Measurements from ENCODE around the gene TMEM108.

TMEM108 gene

GRCh38 chr3:133113927-133114597 is 75.9 kb downstream of the TMEM108 start:
- in situ Hi-C loops (cut with HindIII; ENCODE audit: low sequenced_read_pairs): no loop called here

DNA sequence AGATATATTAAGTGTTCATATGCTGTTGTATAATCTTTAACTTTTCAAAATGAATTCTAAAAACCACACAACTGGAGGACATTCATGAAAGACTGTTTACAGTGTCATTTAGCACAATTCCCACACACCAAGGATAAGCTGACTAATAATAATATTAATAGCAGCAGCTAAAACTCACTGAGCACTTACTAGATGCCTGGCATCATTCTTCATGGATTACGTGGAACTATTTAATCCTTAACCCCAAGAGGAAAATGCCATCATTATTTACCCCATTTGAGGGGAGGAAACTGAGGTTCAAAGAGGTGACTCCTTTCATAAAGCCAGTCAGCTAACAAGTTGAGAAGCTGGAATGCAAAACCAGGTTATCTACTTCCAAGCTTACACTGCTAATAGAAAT is 77.0 kb downstream of the TMEM108 start:
- in situ Hi-C loops (cut with HindIII; ENCODE audit: low sequenced_read_pairs): no loop called here

- in situ Hi-C loops (cut with HindIII; ENCODE audit: low sequenced_read_pairs): no loop called here
Measured at GRCh38 chr3:133117342-133117741, 79.2 kb downstream of the TMEM108 start.

DNA sequence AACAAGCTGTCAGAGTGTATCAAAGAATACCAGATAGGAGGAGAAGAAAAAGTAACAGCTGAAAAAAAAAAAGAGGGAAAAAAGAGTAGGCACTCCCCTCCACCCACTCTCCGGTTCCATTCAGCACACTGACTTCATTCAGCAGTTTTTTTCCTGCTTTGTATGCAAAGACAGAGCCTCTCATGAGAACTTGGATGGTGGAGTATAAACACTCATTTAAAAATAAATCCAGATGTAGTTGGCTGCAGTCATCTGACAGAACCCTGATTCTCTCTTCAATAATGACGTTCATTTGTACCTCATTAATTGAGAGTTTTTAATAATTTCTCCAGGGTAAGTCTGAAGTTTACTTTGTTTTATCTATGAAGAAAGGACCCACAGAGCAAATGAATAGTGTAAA is 81.0 kb downstream of the TMEM108 start:
- in situ Hi-C loops (cut with HindIII; ENCODE audit: low sequenced_read_pairs): no loop called here

DNA sequence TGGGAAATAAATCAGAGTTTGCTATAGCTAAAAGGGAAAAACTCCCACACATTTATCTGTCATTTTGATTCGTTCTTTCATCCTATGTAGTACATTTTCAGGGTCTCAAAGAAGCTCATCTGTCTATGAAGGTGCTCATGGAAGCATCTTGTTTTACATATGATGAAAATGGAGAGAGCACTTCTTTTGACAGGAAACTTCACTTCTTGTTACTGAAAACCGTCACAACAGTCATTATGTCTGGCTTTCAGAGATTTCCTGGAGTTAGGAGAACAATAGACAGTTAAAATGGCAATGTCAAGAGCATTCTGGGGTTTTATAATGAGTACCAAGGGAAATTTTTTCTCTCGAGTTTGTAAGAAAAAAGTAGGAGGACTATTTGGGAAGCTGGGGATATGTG is 83.3 kb downstream of the TMEM108 start:
- in situ Hi-C loops (cut with HindIII; ENCODE audit: low sequenced_read_pairs): no loop called here

DNA sequence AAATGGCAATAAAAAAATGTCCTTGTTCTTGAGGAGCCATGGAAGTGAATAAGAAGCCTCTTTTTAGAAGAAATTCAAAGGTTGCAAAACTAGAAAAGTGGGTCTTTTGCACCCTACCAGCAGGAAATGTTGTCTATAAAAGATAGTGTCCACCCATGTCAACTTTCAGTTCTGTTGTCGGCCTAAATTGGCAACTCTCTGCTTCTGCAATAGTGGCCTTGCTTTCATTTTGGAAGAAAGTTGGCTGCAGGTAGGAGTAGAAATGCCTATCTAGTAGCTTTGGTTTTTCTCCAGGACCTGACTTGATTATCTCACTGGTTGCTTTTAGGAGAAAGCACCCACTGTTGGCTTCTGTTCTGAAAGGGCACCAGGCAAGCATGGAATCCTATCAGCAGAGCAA is 85.4 kb downstream of the TMEM108 start:
- in situ Hi-C loops (cut with HindIII; ENCODE audit: low sequenced_read_pairs): no loop called here

- in situ Hi-C loops (cut with HindIII; ENCODE audit: low sequenced_read_pairs): no loop called here
Measured at GRCh38 chr3:133124511-133124910, 86.3 kb downstream of the TMEM108 start.

DNA sequence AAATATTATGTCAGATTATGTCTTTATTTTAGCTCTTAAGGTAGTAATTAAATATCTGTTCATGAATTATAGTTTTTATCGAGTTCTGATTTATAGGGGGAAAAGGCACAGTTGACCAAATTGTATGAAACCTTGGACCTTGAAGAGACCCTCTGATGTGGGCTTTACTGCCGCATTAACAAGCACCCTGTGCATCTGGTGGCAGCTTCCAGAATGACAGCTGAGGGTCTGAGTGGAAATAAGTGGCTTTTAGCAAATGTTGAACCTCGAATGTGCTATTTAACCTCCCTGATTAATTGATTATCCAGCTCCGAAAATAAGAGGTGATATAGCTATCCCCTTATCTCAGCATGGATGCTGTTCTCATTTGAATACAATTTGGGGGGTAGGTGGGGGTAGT is 87.0 kb downstream of the TMEM108 start:
- in situ Hi-C loops (cut with HindIII; ENCODE audit: low sequenced_read_pairs): no loop called here

GRCh38 chr3:133125802-133126201 is 87.6 kb downstream of the TMEM108 start:
- in situ Hi-C loops (cut with HindIII; ENCODE audit: low sequenced_read_pairs): no loop called here

- in situ Hi-C loops (cut with HindIII; ENCODE audit: low sequenced_read_pairs): no loop called here
Measured at GRCh38 chr3:133127381-133127780, 89.2 kb downstream of the TMEM108 start.

- in situ Hi-C loops (cut with HindIII; ENCODE audit: low sequenced_read_pairs): no loop called here
Measured at GRCh38 chr3:133130168-133130567, 92.0 kb downstream of the TMEM108 start.

DNA sequence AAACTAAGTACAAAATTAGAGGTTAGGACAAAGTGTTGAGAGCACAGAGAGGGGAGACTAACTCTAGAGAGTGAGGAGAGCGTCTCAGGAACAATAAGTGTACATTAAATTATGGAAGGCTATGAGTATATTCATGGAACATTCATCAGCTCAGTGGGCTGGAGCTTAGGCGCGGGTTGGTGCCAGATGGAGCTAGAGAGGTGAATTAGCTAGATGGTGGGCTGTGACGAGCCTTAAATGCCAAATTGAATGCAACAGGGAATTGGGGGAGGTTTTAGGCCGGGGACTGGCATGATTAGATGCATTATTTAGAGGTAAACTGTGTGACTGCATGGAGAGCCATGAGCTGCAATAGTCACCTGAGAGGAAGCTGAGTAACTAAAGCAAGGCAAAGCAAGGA is 97.1 kb downstream of the TMEM108 start:
- in situ Hi-C loops (cut with HindIII; ENCODE audit: low sequenced_read_pairs): no loop called here

DNA sequence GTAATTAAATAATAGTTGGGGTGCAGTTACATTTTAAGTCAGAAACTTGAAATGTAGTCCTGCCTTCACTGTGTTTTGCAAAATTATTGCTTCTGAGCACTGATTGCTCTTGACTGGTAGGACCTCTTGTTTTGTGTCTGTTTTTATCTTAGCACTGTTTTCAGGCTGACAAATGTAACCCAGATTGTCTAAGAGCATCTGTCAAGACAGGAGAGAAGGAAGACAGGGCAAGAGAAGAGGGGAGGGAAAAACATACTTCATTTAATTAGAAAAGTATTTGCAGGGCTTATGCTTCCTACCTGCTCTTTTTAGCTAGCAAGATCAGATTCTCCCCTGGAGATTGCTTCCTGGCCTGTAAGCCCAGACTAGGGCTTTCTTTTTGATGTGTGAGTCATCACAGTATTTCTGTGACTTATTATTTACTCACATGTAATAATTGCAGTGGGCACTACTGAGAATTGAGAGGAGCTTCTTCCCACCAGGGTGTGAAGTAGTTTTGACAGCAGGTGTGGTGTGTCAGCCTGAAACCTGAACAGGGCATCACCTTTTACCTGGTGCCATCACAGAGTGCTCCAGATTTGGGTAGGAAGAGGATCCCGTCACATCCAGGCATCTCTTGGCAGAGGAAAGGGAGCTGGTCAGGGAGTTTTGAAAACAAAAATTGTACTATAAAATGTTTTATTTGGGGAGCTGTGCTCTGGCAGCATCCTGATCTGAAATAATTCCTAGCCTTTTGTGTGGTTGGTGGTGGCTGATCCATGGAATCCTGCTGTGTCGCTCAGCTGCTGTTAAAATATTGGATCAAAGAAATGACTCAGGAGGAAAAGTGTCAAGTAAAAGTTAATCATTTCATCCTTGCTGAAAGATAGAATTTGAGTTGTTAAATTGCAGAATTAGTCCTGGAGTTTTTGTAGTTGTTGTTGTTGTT is 98.2 kb downstream of the TMEM108 start:
- in situ Hi-C loops (cut with HindIII; ENCODE audit: low sequenced_read_pairs): no loop called here

GRCh38 chr3:133137042-133137996 is 99.1 kb downstream of the TMEM108 start:
- in situ Hi-C loops (cut with HindIII; ENCODE audit: low sequenced_read_pairs): no loop called here

DNA sequence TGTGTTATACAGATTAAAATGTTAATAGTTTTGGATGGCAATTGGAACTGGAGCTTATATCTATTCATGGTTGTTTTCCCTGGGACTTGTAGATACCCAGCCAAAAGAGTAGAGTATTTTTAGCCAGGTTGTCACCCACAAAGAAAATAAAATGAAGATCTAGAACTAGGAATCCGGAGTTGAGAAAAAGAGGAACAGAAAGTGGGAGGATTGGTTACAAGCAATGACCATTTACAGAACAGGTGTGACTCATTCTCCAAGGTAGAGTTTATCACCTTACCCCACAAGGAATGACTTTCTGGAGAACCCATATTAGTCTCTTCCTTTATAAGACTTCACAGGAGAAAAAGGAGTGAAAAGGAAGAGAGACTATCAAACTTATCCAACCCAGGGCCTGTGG is 99.8 kb downstream of the TMEM108 start:
- in situ Hi-C loops (cut with HindIII; ENCODE audit: low sequenced_read_pairs): no loop called here

GRCh38 chr3:133152056-133152455 is 113.9 kb downstream of the TMEM108 start:
- in situ Hi-C loops (cut with HindIII; ENCODE audit: low sequenced_read_pairs): no loop called here

DNA sequence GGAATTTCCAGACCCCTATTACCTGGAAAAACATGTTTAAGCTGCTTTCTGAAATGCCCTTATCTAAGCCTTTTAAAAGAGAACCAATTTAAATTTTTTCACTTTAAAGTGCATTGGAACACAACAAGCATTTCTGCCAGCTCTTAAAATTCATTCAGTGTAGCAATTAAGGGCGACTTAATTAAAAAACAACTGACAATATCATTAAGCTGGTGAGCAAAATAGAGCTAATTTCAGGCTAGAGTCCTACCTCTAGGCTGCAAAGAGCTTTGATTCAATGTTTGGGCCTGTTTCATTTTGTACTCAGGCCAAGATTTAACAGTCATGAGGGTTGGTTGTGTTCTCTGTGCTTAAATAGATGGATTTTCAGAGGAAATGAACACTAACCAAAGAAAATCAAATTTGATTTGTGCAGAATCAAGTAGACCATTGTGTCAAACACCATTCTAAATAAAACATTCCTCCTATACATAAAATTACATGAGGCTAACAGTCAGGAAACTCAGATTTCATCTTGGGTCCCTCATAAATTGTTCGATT is 114.6 kb downstream of the TMEM108 start:
- in situ Hi-C loops (cut with HindIII; ENCODE audit: low sequenced_read_pairs): no loop called here

DNA sequence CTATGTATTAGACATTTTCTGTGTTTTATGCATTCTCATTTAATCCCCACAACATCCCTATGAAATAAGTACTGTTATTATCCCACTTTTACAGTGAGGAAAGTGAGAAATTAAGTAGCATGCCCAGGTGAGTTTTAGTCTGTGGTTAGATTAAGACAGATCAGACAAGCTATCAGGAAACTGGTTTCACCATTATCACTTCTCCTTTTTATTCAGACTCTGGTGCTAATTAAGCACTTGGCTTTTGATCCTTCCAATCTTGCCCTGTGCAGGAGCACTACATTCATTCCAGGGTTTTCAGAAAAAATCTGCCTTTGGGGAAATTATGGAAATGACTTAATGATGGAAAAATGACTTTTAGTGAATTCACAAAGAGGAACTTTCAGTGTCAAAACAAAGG is 115.2 kb downstream of the TMEM108 start:
- in situ Hi-C loops (cut with HindIII; ENCODE audit: low sequenced_read_pairs): no loop called here

DNA sequence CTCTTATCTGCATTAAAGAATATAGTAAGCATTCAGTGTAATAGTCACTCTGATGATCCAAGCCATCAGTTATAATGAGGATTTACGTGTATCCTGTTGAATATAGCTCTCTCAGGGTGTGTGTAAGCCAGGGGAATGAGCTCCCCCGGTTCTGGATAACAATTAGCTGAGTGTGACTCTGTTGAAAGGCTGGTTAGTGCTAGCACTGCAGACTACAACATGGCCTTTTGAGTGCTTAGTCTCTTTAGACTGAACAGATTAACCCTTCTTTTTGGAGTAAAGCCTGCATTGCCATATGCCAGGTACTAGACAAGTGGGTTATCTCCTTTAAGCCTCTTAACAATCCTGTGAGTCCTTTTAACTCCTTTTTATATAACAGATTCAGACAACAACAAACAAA is 119.5 kb downstream of the TMEM108 start:
- in situ Hi-C loops (cut with HindIII; ENCODE audit: low sequenced_read_pairs): no loop called here

GRCh38 chr3:133158686-133159085 is 120.5 kb downstream of the TMEM108 start:
- in situ Hi-C loops (cut with HindIII; ENCODE audit: low sequenced_read_pairs): no loop called here

Data from DLD1 (cell line).